Osteocyte (in vitro differentiated cells): ENCODE measurements around the gene OR8B3. TPM values are rescaled to one million over a fixed set of nuclear protein-coding genes. Genes with fewer than 3 reads are reported as not detected.
"Not testable (repeated sequence)": the region's sequence is repeated elsewhere in the genome, so short reads cannot be mapped to it uniquely, and the experiment has no call there.

Source experiments
- DNase-seq: peaks from one replicate; pipeline ENCODE4 v3.0.0; 2021; ENCODE audit warnings: mixed read lengths; ENCODE audit not compliant: unreplicated experiment; ENCODE audit errors: extremely low spot score
- H3K27ac Mint-ChIP-seq: one replicate; pipeline ENCODE4 v1.8.0; 2021; ENCODE audit warnings: mild to moderate bottlenecking, mixed read lengths; ENCODE audit not compliant: unreplicated experiment
- H3K27me3 Mint-ChIP-seq: one replicate; pipeline ENCODE4 v1.8.0; 2021; ENCODE audit warnings: mixed read lengths; ENCODE audit not compliant: unreplicated experiment
- H3K36me3 Mint-ChIP-seq: one replicate; pipeline ENCODE4 v1.8.0; 2021; ENCODE audit warnings: mixed read lengths; ENCODE audit not compliant: unreplicated experiment
- H3K4me1 Mint-ChIP-seq: one replicate; pipeline ENCODE4 v1.8.0; 2021; ENCODE audit warnings: mixed read lengths; ENCODE audit not compliant: unreplicated experiment
- H3K4me3 Mint-ChIP-seq: one replicate; pipeline ENCODE4 v1.8.0; 2021; ENCODE audit warnings: mild to moderate bottlenecking, moderate library complexity, mixed read lengths; ENCODE audit not compliant: unreplicated experiment
- H3K9me3 Mint-ChIP-seq: one replicate; pipeline ENCODE4 v1.8.0; 2021; ENCODE audit warnings: mixed read lengths; ENCODE audit not compliant: unreplicated experiment
- total RNA-seq: library from RNA; stranded (reverse); gene quantifications from 2 replicates; pipeline ENCODE4 v1.2.1, GENCODE V29; 2021
- TF ChIP-seq, protein P1 (sequence below): fragments of 200-600 bp; sonication (generic); IDR thresholded peaks from 2 replicates; pipeline ENCODE4 v1.5.0; 2021; ENCODE audit warnings: antibody characterized with exemption, mild to moderate bottlenecking, moderate library complexity

The OR8B3 gene
- total RNA-seq, 1 donor from 2014 or later = not detected

DNA sequence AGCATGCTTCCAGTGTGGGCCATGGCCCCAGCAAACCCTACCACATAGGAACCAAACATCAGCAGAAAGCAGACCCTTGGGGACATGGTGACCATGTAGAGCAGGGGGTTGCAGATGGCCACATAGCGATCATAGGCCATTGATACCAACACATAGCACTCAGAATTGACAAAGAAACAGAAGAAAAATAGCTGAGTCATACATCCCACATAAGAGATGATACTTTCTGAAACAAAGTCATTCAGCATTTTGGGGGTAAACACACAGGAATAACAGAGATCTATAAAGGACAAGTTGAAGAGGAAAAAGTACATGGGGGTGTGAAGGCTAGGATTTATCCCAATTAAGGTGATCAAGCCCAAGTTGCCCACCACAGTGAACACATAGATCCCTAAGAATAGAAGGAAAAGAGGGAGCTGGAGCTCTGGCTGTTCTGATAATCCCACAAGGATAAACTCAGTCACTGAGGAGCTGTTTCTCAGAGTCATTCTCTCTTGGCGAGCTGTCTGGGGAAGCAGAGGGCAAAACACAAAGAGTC is 25.6 kb upstream of the OR8B3 start, which contains the start of gene OR8B4:
TSS of gene OR8B4 (minus strand) at position 488 of the 538 bp plus-strand sequence. CDS start at position 488, 0 bp downstream.
- H3K27me3 Mint-ChIP-seq = peaks cover 7% of the 10 kb centered on the region
- H3K36me3 Mint-ChIP-seq = peaks cover under 1% of the 10 kb centered on the region
- H3K27ac Mint-ChIP-seq = no peak within 1 kb of the TSS
- DNase-seq = no peak
- H3K4me1 Mint-ChIP-seq = no peaks in the 10 kb centered on the region
- TF ChIP-seq, protein P1, sequence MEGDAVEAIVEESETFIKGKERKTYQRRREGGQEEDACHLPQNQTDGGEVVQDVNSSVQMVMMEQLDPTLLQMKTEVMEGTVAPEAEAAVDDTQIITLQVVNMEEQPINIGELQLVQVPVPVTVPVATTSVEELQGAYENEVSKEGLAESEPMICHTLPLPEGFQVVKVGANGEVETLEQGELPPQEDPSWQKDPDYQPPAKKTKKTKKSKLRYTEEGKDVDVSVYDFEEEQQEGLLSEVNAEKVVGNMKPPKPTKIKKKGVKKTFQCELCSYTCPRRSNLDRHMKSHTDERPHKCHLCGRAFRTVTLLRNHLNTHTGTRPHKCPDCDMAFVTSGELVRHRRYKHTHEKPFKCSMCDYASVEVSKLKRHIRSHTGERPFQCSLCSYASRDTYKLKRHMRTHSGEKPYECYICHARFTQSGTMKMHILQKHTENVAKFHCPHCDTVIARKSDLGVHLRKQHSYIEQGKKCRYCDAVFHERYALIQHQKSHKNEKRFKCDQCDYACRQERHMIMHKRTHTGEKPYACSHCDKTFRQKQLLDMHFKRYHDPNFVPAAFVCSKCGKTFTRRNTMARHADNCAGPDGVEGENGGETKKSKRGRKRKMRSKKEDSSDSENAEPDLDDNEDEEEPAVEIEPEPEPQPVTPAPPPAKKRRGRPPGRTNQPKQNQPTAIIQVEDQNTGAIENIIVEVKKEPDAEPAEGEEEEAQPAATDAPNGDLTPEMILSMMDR = no peak
- H3K9me3 Mint-ChIP-seq = peaks cover 2% of the 10 kb centered on the region
- no peak within 1 kb of the TSS for H3K4me3 Mint-ChIP-seq

DNA sequence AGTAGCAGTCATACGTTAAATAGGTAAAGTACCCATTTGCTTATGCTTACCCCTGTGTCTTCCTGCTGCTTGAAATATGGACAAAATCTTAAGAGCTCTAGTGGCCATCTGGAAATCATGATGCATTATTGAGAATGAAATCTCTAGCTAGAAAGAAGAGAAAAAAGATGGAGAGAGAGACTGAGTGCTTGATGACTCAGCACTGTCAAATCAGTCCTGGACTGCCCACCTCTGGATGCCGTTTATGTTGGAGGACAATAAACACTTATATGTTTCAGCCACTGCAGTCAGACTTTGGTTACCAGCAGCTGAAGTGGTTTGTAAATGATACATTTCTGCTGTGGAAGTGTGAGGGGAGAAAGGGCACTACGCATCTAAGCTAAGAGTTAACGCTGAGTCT is 22.2 kb upstream of the OR8B3 start:
- Mint-ChIP-seq H3K27ac (no peak overlapping the region), H3K36me3 (no peaks in the 10 kb centered on the region), H3K4me1 (no peaks in the 10 kb centered on the region), H3K9me3 (no peaks in the 10 kb centered on the region), H3K27me3 (peaks cover 25% of the 10 kb centered on the region), H3K4me3 (no peak overlapping the region)
- TF ChIP-seq, protein P1 = no peak
- DNase-seq = no peak

DNA sequence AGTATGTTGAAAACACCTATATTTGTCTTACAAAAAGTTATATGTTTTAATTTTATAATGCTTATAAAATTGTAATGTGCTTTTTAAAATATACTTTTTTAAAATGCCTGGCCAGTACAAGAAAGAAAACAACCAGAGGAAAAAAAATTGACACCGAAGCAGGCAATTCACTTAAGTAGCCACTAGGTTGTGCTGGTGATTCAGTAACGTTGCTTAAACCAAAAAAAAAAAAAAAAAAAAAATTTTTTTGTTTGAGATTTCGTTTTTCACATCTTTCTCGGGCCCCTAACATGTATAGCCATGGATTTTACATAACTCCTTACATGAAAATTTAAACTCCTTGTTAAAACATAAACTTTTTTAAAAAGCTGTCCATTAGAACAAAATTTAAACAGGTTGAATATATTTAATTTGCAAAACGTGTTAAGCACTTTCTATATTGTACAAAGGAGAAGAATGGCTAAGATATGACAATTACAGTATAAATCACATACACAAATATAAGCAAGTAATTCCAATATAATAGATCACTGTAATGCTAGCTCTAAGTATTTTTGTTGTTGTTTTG is 16.6 kb upstream of the OR8B3 start:
- Mint-ChIP-seq H3K27ac (no peak overlapping the region), H3K4me3 (no peak overlapping the region), H3K36me3 (no peaks in the 10 kb centered on the region), H3K4me1 (no peaks in the 10 kb centered on the region), H3K9me3 (no peaks in the 10 kb centered on the region), H3K27me3 (peaks cover 49% of the 10 kb centered on the region)
- TF ChIP-seq, protein P1 = peak; percentile 63
- DNase-seq = no peak

DNA sequence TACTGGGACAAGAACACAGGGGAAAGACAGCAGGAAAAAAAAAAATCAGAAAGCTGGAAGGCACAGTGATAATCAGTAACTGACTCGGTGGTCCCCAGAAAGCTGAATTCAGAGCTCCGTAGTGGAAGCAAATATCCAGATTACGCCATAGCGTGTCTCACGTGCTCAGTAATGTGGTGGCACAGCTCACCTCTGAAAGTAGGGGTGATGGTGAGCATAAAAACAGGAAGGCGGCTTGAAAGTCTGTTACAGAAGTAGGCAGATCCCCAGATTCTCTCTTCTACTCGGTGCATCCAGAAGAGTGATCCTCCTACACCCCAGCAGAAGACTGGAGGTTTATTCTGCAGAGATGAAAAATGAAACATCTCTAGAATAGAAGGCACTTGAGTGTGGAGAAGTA is 11.1 kb upstream of the OR8B3 start:
- TF ChIP-seq, protein P1 = no peak
- H3K27ac Mint-ChIP-seq = no peak overlapping the region
- H3K36me3 Mint-ChIP-seq = no peaks in the 10 kb centered on the region
- no peak overlapping the region for H3K4me3 Mint-ChIP-seq
- no peak for DNase-seq
- no peaks in the 10 kb centered on the region for H3K9me3 Mint-ChIP-seq
- no peaks in the 10 kb centered on the region for H3K4me1 Mint-ChIP-seq
- H3K27me3 Mint-ChIP-seq = peaks cover 58% of the 10 kb centered on the region

DNA sequence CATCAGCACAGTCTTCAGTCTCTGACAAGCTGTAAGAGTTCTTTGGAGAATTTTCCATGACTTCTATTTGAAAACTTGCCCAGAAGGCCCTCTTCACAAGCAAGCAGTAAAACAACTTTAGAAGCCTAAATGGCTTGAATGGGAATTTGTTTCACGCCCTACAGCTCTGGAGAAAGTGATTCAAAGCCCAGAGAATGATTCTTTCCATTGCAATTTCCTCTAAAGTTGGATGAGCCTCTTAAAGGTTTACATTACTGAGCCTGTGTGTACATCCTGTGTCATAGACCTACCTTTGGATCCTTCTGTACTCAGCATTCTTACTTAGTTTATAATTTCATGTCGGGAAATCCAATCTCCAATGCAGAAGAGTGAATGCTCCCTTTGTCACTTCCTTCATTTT is 6.8 kb upstream of the OR8B3 start:
- no peak for DNase-seq
- Mint-ChIP-seq H3K9me3 (peaks cover 3% of the 10 kb centered on the region), H3K4me1 (peaks cover 4% of the 10 kb centered on the region)

DNA sequence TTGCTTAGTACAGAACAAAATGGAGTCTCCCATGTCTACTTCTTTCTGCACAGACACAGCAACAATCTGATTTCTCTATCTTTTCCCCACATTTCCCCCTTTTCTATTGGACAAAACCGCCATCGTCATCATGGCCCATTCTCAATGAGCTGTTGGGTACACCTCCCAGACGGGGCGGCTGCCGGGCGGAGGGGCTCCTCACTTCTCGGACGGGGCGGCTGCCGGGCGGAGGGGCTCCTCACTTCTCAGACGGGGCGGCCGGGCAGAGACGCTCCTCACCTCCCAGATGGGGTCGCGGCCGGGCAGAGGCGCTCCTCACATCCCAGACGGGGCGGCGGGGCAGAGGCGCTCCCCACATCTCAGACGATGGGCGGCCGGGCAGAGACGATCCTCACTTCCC is 4.4 kb upstream of the OR8B3 start:
- not testable (repeated sequence) for H3K36me3 Mint-ChIP-seq, H3K27ac Mint-ChIP-seq

More for the DNA sequence above, 6.8 kb upstream of the OR8B3 start:
- H3K36me3 Mint-ChIP-seq = no peaks in the 10 kb centered on the region
- no peak overlapping the region for H3K27ac Mint-ChIP-seq
- TF ChIP-seq, protein P1 = no peak
- H3K27me3 Mint-ChIP-seq = peaks cover 34% of the 10 kb centered on the region
- H3K4me3 Mint-ChIP-seq = no peak overlapping the region

More for the DNA sequence above, 4.4 kb upstream of the OR8B3 start:
- not testable (repeated sequence) for H3K9me3 Mint-ChIP-seq, H3K4me1 Mint-ChIP-seq, DNase-seq, H3K4me3 Mint-ChIP-seq
- H3K27me3 Mint-ChIP-seq = peaks cover 16% of the 10 kb centered on the region
